ENCODE results near the gene ZYG11B.

DNA sequence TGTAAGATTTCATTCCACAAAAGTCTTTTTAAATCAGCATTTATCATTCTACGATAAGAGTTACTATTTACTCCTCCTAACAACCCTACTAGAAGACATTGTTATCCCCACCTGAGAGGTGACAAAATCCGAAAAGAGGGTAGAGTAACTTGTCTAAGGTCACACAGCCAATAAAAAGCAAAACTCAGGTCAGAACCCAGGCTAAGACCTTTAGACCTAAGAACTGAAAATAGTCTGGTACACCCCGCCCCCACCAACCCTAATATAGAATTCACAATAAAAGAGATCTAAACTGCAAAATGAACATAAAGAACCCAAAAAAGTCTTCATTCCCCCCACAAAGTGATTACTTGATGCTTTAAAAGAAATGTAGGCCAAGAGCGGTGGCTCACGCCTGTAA is 46.8 kb upstream of the ZYG11B start:
- TF ChIP-seq PCBP2 (optimal IDR thresholded peaks at IDR 0.05; ENCODE audit: low read depth, low read length, poor library complexity, severe bottlenecking): no peak
- no peak for TF ChIP-seq CTCF (CRISPR knock-in tag; IDR thresholded peaks at IDR 0.05)
- TF ChIP-seq ZNF382 (CRISPR knock-in tag; IDR thresholded peaks at IDR 0.05; ENCODE audit: borderline replicate concordance): no peak
- no peak for TF ChIP-seq FOXM1 (CRISPR knock-in tag; IDR thresholded peaks at IDR 0.05)
- TF ChIP-seq TCF12 (IDR thresholded peaks at IDR 0.05): no peak
- no peak for TF ChIP-seq TCF12 (CRISPR knock-in tag; IDR thresholded peaks at IDR 0.05)
- TF ChIP-seq ZNF34 (CRISPR knock-in tag; IDR thresholded peaks at IDR 0.05; ENCODE audit: borderline replicate concordance): no peak
- no peak for TF ChIP-seq ZNF138 (CRISPR knock-in tag; IDR thresholded peaks at IDR 0.05; ENCODE audit: low read depth)
- TF ChIP-seq HNRNPLL (IDR thresholded peaks at IDR 0.05; ENCODE audit: low read depth, low read length, poor library complexity, severe bottlenecking): no peak
- TF ChIP-seq RAD21 (CRISPR knock-in tag; IDR thresholded peaks at IDR 0.05): no peak

All from HepG2 (cell line).